ENCODE measurements around the gene FNDC3B. TPM values are rescaled to one million over a fixed set of nuclear protein-coding genes. Genes with fewer than 3 reads are reported as not detected.

The FNDC3B gene
- total RNA-seq, 2 experiments from 2014 or later, result 11.5 to 12.3 TPM

DNA sequence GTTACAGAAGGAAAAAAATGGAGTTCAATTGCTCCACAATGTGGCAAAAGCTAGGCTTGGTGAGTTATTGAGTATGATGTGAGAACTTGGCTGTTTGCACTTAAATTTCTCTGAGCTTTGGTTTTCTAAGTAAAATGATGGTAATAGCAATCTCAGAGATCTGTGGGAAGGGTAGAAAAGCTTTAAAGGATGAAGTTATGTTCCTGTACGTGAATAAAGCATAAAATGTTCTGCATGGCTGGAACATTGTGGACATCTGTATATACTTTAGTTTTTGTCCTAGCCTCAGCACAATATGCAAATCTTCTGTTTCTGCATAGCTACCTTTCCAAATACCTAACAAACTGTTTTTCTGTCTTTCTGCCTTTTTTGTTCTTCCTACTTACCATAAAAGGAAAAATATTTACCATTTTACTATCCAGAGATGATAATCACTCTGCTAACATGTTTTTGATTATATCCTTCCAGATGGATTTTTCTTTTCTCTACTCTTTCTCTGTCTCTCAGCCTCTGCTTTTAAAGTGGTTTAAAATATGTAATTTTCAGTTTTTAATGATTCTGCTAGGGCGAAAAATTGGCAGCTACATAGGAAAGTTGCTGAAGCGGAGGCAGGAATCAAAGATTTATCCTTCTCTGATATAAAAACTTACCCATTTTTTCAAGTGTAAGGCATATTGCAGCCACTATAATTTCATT lies 188.1 kb downstream of the FNDC3B start:
- no peaks in the 10 kb centered on the region for H3K36me3 Mint-ChIP-seq (ENCODE audit: low read depth)
- H3K27me3 Mint-ChIP-seq (ENCODE audit: low read depth), result no peaks in the 10 kb centered on the region
- no peak overlapping the region for H3K27ac Mint-ChIP-seq
- no peaks in the 10 kb centered on the region for H3K9me3 Mint-ChIP-seq (ENCODE audit: insufficient read depth)
- POLR2A ChIA-PET, result interaction anchor here (0.6 kb wide), 1 partner anchor 122 kb away, joined by 3 read pairs; no protein-coding TSS in a partner anchor
- no peak for ATAC-seq
- no peak overlapping the region for H3K4me3 Mint-ChIP-seq
- DNase-seq, result no peak
- CTCF ChIA-PET, result interaction anchor here (0.5 kb wide), 1 partner anchor 64 kb away, joined by 3 read pairs; no protein-coding TSS in a partner anchor
- H3K4me1 Mint-ChIP-seq (ENCODE audit: low read depth), result no peaks in the 10 kb centered on the region

DNA sequence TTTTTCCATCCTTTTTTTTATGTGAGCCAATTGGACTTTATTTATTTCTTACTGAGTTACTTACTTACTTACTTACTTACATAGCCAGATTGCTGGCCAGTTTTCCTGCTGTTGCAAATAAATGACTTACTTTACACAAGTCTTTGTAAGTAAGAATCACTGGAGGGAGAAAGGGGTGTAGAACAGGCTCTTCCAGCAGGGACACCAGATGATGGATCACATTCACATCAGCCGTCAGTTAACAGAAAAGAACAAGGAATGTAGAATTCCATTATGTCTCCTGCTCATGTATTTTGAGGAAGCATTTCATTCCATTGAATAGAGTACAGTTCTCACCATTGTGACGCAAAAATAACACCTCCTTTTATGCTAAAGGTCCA lies 188.6 kb downstream of the FNDC3B start:
- no peak for ATAC-seq
- CTCF ChIA-PET, result interaction anchor here (0.5 kb wide), 1 partner anchor 64 kb away, joined by 3 read pairs; no protein-coding TSS in a partner anchor

DNA sequence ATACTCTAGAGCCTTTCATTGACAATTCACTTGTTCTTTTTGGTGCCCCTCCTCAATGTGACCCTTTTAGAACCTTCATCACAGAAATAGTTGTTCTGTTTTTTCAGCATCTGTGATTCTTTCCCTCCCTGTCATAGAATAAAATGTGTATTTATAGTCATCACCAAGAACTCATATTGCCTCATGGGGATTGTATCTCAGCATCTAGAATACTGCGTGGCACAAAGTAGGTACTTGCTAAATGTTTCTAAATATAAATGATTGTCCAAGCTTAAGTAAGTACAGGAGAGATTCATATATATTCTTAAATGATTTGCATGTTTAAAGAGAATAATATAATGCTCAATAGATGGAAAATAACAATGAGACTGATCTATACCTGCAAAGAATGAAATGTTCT lies 190.1 kb downstream of the FNDC3B start:
- H3K9me3 Mint-ChIP-seq (ENCODE audit: insufficient read depth), result no peaks in the 10 kb centered on the region
- no peaks in the 10 kb centered on the region for H3K27me3 Mint-ChIP-seq (ENCODE audit: low read depth)
- CTCF ChIA-PET, result no interaction called here
- POLR2A ChIA-PET, result no interaction called here
- no peak overlapping the region for H3K4me3 Mint-ChIP-seq
- no peaks in the 10 kb centered on the region for H3K36me3 Mint-ChIP-seq (ENCODE audit: low read depth)
- no peaks in the 10 kb centered on the region for H3K4me1 Mint-ChIP-seq (ENCODE audit: low read depth)
- DNase-seq, result no peak
- H3K27ac Mint-ChIP-seq, result no peak overlapping the region
- ATAC-seq, result no peak

More for the DNA sequence above, 188.6 kb downstream of the FNDC3B start:
- DNase-seq, result no peak
- Mint-ChIP-seq H3K36me3 (ENCODE audit: low read depth) (no peaks in the 10 kb centered on the region), H3K27me3 (ENCODE audit: low read depth) (no peaks in the 10 kb centered on the region), H3K4me1 (ENCODE audit: low read depth) (no peaks in the 10 kb centered on the region), H3K4me3 (no peak overlapping the region), H3K9me3 (ENCODE audit: insufficient read depth) (no peaks in the 10 kb centered on the region), H3K27ac (no peak overlapping the region)
- POLR2A ChIA-PET, result no interaction called here

DNA sequence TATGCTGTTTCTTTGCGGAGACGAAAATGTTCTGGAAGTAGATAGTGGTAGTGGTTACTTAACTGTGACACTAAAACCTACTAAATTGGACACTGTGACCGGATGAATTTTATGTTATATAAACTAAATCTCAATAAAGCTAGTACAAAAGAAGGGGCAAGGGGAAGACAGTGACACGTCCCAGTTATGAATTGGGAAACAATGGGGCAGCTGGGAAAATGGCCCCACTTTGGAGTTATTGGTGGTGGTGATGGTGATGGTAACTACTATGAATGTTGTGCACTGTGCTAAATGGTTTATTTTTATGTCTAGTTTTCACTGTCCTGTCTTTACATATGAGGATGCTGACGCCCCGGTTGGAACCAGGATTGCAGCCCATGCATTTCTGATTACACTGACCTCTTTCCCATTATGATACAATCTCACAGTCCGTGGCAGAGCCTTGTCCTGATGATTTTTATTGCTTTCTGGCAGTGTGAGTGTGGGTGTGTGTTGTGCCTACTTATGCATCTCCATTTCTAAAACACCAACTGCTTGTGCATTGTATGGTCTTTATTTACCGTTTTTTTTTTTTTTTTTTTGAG lies 192.0 kb downstream of the FNDC3B start:
- no peaks in the 10 kb centered on the region for H3K4me1 Mint-ChIP-seq (ENCODE audit: low read depth)
- CTCF ChIA-PET, result no interaction called here
- no peaks in the 10 kb centered on the region for H3K36me3 Mint-ChIP-seq (ENCODE audit: low read depth)
- POLR2A ChIA-PET, result no interaction called here
- no peak for ATAC-seq
- no peak overlapping the region for H3K27ac Mint-ChIP-seq
- H3K4me3 Mint-ChIP-seq, result no peak overlapping the region
- no peak for DNase-seq
- H3K9me3 Mint-ChIP-seq (ENCODE audit: insufficient read depth), result no peaks in the 10 kb centered on the region
- H3K27me3 Mint-ChIP-seq (ENCODE audit: low read depth), result no peaks in the 10 kb centered on the region

DNA sequence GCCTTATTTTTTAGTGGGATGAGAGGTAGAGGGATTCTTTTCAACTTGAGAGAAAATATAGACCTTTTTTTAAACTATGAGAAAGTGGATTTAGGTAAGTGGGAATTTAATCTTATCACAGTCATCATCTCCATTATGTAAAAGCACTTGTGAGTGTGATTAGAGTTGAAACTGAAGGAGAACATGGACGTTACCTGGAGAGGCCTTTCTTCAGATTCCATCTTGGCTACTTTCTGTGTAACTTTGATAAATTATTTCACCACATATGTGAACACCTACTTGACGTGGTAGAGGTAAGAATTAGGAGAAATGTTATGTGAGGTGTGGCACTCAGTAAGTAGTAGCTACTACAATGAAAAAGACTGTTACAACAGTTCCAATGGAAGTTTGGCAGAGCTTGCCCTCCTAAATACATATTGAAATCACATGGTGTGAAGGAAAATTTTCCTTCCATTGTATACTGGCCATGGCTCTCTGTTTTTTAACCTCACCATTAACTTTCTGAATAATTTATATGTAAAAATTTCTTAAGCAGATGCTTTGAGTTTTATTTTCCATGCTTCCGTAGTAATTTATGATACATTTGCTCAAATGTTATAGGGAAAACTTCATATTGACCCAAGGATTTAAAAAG lies 193.3 kb downstream of the FNDC3B start:
- POLR2A ChIA-PET, result no interaction called here
- no peak overlapping the region for H3K27ac Mint-ChIP-seq
- no peaks in the 10 kb centered on the region for H3K36me3 Mint-ChIP-seq (ENCODE audit: low read depth)
- H3K9me3 Mint-ChIP-seq (ENCODE audit: insufficient read depth), result no peaks in the 10 kb centered on the region
- no peaks in the 10 kb centered on the region for H3K27me3 Mint-ChIP-seq (ENCODE audit: low read depth)
- no peak for DNase-seq
- CTCF ChIA-PET, result no interaction called here
- no peaks in the 10 kb centered on the region for H3K4me1 Mint-ChIP-seq (ENCODE audit: low read depth)
- no peak for ATAC-seq
- no peak overlapping the region for H3K4me3 Mint-ChIP-seq

DNA sequence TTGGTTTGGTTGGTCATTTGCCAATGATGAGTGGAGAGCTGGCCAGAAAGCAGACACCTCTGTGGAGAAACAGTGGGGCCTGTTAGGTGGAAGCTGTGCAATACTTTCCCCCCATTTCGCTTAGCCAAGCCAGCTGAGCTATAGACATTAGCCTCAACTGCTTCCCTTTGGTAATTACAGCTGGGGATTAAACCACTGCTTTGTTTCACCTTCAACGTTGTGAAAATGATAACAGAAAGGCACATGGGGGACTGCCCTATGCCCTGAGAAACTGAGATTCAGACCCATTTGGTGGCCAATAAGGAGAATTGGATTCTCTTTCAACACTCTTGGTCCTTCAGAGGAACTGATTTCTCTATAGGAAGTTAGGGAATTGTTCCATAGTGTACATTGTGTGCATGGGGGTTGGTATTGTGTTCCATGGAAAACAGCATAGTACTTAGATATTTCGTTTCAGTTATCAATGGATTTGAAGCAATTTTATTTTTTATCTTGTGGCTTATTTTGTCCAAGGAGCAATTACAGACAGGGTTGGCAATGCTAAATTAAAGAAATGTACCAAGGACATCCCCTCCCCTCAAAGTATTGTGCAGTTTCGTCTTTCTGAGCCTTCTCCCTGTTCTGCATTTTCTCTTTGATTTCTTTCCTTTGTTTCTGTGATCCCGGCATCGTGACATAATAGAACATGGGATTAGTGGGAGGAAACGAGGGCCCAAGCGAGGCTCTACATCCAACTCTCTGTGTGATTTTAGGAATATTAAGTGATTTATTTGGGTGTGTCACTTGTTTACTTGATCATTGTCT lies 194.3 kb downstream of the FNDC3B start:
- Mint-ChIP-seq H3K27me3 (ENCODE audit: low read depth) (no peaks in the 10 kb centered on the region), H3K27ac (no peak overlapping the region), H3K4me1 (ENCODE audit: low read depth) (no peaks in the 10 kb centered on the region), H3K4me3 (no peak overlapping the region), H3K36me3 (ENCODE audit: low read depth) (no peaks in the 10 kb centered on the region), H3K9me3 (ENCODE audit: insufficient read depth) (no peaks in the 10 kb centered on the region)
- ATAC-seq (no peak), DNase-seq (no peak)
- POLR2A ChIA-PET, result no interaction called here
- CTCF ChIA-PET, result no interaction called here

DNA sequence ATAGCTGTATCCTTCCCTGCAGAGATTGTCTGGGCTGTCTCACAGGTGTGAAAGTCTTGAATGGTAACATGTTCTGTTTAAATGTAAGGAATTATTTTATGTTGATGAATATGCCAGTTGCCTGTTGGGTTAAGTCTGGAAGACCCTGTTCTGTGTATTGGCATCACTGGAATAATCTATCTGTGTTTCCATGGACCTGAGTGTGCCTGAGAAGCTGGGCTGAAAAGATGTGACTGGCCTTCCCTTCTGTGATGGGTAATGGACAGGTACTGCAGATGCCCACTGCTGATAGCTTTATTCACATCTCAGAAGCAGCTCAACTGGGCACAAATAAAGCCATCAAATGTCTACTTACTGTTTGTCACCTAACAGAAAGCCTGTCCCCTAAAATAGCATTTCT lies 196.3 kb downstream of the FNDC3B start:
- Mint-ChIP-seq H3K4me3 (no peak overlapping the region), H3K9me3 (ENCODE audit: insufficient read depth) (no peaks in the 10 kb centered on the region), H3K27ac (no peak overlapping the region), H3K4me1 (ENCODE audit: low read depth) (no peaks in the 10 kb centered on the region), H3K36me3 (ENCODE audit: low read depth) (no peaks in the 10 kb centered on the region), H3K27me3 (ENCODE audit: low read depth) (no peaks in the 10 kb centered on the region)
- DNase-seq (no peak), ATAC-seq (no peak)
- ChIA-PET CTCF (no interaction called here), POLR2A (no interaction called here)

DNA sequence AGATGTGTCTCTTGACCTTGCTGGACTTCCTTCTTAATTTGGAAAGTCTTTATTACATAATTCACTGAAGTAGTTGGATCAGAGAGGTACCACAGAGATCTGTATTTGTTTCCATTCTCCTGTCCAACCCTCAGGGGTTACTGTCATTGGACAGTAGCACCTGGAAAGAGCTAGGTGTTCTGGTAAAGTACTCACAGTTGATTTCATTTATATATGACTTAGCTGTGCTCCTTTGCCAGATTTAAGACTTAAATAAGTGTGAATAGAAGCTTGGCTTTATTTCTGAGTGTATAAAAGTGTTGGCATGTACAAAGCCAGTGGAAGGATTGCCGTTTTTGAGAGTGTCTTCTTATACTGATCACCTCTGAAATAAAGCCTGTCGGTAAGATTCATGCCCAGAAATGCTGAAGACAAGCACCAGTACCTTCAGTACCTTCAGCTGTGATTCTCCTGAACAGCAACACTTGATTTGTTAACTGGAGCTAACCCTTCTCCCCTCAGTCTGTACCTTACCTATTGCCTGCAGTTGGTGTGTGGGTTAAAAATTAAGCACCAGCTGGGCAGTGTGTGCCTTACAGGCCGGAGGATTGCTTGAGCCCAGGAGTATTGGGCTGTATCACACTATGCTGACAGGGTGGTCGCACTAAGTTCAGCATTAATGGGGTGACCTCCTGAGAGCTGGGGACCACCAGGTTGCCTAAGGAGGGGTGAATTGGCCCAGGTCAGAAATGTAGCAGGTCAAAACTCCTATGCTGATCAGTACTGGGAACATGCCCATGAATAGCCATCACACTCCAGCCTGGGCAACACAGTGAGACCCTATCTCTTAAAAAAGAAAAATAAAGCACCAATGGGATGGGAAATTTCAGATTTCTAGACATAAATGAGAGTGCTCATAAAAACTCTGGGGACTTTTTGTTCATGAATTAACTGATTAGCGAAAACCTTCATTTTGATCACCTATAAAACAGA lies 197.7 kb downstream of the FNDC3B start:
- no peaks in the 10 kb centered on the region for H3K4me1 Mint-ChIP-seq (ENCODE audit: low read depth)
- no peak overlapping the region for H3K4me3 Mint-ChIP-seq
- ChIA-PET CTCF (no interaction called here), POLR2A (no interaction called here)
- no peak overlapping the region for H3K27ac Mint-ChIP-seq
- peaks cover 3% of the 10 kb centered on the region for H3K36me3 Mint-ChIP-seq (ENCODE audit: low read depth)
- no peak for ATAC-seq
- no peak for DNase-seq
- peaks cover 12% of the 10 kb centered on the region for H3K9me3 Mint-ChIP-seq (ENCODE audit: insufficient read depth)
- H3K27me3 Mint-ChIP-seq (ENCODE audit: low read depth), result no peaks in the 10 kb centered on the region

DNA sequence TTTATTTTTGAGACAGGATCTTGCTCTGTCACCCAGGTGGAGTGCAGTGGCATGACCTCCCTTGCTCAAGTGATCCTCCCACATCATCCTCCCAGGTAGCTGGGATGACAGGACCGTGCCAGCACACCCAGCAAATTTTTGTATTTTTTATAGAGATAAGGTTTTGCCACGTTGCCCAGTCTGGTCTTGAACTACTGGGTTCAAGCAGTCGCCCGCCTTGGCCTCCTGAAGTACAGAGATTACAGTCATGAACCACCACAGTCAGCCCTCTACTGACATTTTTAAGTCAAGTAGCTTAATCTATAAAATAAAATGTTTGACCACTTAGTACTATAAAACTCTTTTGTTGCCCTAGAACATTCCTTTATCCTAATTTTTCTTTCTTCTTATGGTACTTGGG lies 198.8 kb downstream of the FNDC3B start:
- H3K27ac Mint-ChIP-seq, result no peak overlapping the region
- H3K4me1 Mint-ChIP-seq (ENCODE audit: low read depth), result no peaks in the 10 kb centered on the region
- no peak overlapping the region for H3K4me3 Mint-ChIP-seq
- ChIA-PET POLR2A (no interaction called here), CTCF (no interaction called here)
- peaks cover 21% of the 10 kb centered on the region for H3K9me3 Mint-ChIP-seq (ENCODE audit: insufficient read depth)
- peaks cover 9% of the 10 kb centered on the region for H3K36me3 Mint-ChIP-seq (ENCODE audit: low read depth)
- no peak for DNase-seq
- H3K27me3 Mint-ChIP-seq (ENCODE audit: low read depth), result no peaks in the 10 kb centered on the region
- no peak for ATAC-seq

DNA sequence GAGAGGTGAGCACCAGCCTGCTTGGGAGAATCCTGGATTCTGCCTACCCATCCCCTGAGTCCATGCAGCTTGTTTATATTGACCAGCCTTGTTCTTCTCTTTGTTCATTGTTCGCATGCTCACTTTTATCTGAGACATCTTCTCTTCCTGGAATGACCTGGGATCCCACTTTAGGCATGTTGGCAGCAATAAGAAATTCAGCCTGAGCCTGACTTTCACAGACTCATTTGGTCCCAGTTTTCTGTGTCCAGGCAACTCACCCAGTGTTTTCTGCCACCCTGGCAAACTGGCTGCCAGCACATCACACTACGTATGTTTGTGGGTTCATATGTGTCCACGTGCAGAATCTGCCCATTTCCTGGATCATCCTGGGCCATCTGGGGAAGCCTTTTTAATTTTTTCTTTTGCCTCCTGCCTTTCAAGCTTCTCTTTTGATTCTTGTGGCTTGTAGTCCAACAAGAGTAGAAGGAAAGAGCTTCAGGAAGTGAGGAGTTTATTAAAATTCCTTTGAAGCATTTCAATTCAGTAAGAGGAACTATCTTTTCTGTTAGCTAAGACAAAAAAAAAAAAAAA lies 199.9 kb downstream of the FNDC3B start:
- Mint-ChIP-seq H3K4me3 (no peak overlapping the region), H3K36me3 (ENCODE audit: low read depth) (peaks cover 12% of the 10 kb centered on the region), H3K9me3 (ENCODE audit: insufficient read depth) (peaks cover 21% of the 10 kb centered on the region), H3K27me3 (ENCODE audit: low read depth) (no peaks in the 10 kb centered on the region), H3K27ac (no peak overlapping the region), H3K4me1 (ENCODE audit: low read depth) (no peaks in the 10 kb centered on the region)
- ATAC-seq, result no peak
- CTCF ChIA-PET, result no interaction called here
- DNase-seq, result no peak
- POLR2A ChIA-PET, result no interaction called here

DNA sequence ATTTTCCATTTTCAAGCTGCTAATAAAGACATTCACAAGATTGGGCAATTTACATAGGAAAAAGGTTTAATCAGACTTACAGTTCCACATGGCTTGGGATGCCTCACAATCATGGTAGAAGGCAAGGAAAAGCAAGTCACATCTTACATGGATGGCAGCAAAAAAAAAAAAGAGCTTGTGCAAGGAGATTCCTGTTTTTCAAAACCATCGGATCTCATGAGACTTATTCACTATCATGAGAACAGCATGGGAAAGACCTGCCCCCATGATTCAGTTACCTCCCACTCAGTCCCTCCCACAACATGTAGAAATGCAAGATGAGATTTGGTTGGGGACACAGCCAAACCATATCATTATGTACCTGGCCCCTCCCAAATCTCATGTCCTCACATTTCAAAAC lies 202.0 kb downstream of the FNDC3B start:
- Mint-ChIP-seq H3K27ac (no peak overlapping the region), H3K36me3 (ENCODE audit: low read depth) (peaks cover 12% of the 10 kb centered on the region), H3K9me3 (ENCODE audit: insufficient read depth) (peaks cover 21% of the 10 kb centered on the region), H3K27me3 (ENCODE audit: low read depth) (no peaks in the 10 kb centered on the region), H3K4me1 (ENCODE audit: low read depth) (no peaks in the 10 kb centered on the region), H3K4me3 (no peak overlapping the region)
- ChIA-PET CTCF (no interaction called here), POLR2A (no interaction called here)
- ATAC-seq (no peak), DNase-seq (no peak)

All from activated CD8-positive, alpha-beta T cell treated with anti-CD3 and anti-CD28 coated beads, Interleukin-2, amount 10 ng/mL, durations not matched to agents 7 days and 5 days (primary cell).